Measurements from ENCODE around the gene GLDC.

- TF ChIP-seq POLR2AphosphoS5 (IDR thresholded peaks at IDR 0.05; ENCODE audit: low read depth, low read length) (no peak), REST (IDR thresholded peaks at IDR 0.05; ENCODE audit: insufficient read depth in 1 of 2, low read depth in 2 of 2, low read length in 2 of 2) (no peak), TAF1 (IDR thresholded peaks at IDR 0.05; ENCODE audit: borderline replicate concordance, insufficient read depth, low read length) (no peak), SIN3A (IDR thresholded peaks at IDR 0.05; ENCODE audit: borderline replicate concordance, insufficient read depth, low read length) (no peak)
These were observed 44.6 kb upstream of the GLDC start for GRCh38 chr9:6689893-6690674.
